Erythroblast (primary cell): ENCODE measurements around the gene BATF3.

Source experiments
- GATA1 ChIP-seq: IDR thresholded peaks from 2 replicates; pipeline ENCODE4 v1.6.1; 2011; ENCODE audit warnings: low read depth, mild to moderate bottlenecking, control low read depth, low read length, moderate library complexity
- POLR2A ChIP-seq: IDR thresholded peaks from 2 replicates; pipeline ENCODE4 v1.6.1; 2011; ENCODE audit warnings: mild to moderate bottlenecking, low read length

DNA sequence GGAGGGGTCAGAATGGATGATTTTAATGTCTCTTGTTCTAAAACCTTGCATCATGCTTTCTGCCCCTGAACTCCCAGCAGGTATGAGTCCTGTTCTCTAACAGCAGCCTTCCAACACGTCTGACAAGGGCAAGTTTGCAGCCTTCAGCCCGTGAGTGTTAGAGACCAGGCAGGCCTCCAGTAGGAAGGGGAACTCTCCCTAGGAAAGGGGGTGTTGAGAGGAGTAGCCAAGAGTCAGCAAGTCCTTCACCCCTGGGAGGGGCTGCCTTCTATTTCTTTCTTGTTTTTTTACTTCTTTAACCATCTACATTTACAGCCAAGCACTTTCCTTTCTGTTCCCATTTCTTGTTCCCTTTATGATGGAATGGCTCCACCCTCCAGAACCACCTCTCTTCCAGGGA lies 14.2 kb downstream of the BATF3 start:
- TF ChIP-seq POLR2A (no peak), GATA1 (no peak)
